Osteoblast (primary cell): ENCODE measurements around the gene HS2ST1. TPM values are rescaled to one million over a fixed set of nuclear protein-coding genes. Genes with fewer than 3 reads are reported as not detected.

Experiments
- DNase-seq: peaks from one replicate; pipeline ENCODE4 v3.0.0; 2011; ENCODE audit warnings: low spot score, mixed read lengths; ENCODE audit not compliant: insufficient read length; ENCODE audit errors: missing footprints
- H2AFZ ChIP-seq: 2 replicates; pipeline ENCODE4 v1.6.0; 2011; ENCODE audit warnings: mild to moderate bottlenecking, low read length
- H3K27ac ChIP-seq: 2 replicates; pipeline ENCODE4 v1.5.1; 2011; ENCODE audit warnings: mild to moderate bottlenecking, low read depth, low read length, moderate library complexity
- H3K27me3 ChIP-seq: 2 replicates; pipeline ENCODE4 v1.6.0; 2012; ENCODE audit warnings: mild to moderate bottlenecking, control low read depth, inconsistent platforms, low read length, moderate library complexity; ENCODE audit not compliant: insufficient read depth
- H3K36me3 ChIP-seq: 2 replicates; pipeline ENCODE4 v1.5.1; 2011; ENCODE audit warnings: mild to moderate bottlenecking, low read length, control low read depth, moderate library complexity; ENCODE audit not compliant: insufficient read depth
- H3K4me1 ChIP-seq: 2 replicates; pipeline ENCODE4 v1.5.1; 2011; ENCODE audit warnings: mild to moderate bottlenecking, low read length, control low read depth, moderate library complexity; ENCODE audit not compliant: insufficient read depth
- H3K4me2 ChIP-seq: 2 replicates; pipeline ENCODE4 v1.6.0; 2011; ENCODE audit warnings: mild to moderate bottlenecking, low read length; ENCODE audit not compliant: insufficient read depth
- H3K4me3 ChIP-seq: fragments of 200-600 bp; sonication (generic); 3 replicates; pipeline ENCODE4 v1.5.1; 2012; ENCODE audit warnings: mild to moderate bottlenecking, low read length, inconsistent platforms; ENCODE audit not compliant: insufficient read depth
- H3K79me2 ChIP-seq: 2 replicates; pipeline ENCODE4 v1.6.0; 2012; ENCODE audit warnings: mild to moderate bottlenecking, low read length, control low read depth, inconsistent platforms; ENCODE audit not compliant: insufficient read depth
- H3K9me3 ChIP-seq: 2 replicates; pipeline ENCODE4 v1.5.1; 2011; ENCODE audit warnings: low read depth, low read length, control low read depth
- H4K20me1 ChIP-seq: 2 replicates; pipeline ENCODE4 v1.6.0; 2012; ENCODE audit warnings: mild to moderate bottlenecking, low read length, control low read depth; ENCODE audit not compliant: insufficient read depth
- CTCF ChIP-seq: IDR thresholded peaks from 2 replicates; pipeline ENCODE4 v1.5.1; 2011; ENCODE audit warnings: mild to moderate bottlenecking, low read depth, low read length, moderate library complexity; ENCODE audit errors: extremely low read depth
- total RNA-seq: library from RNA; depleted of rRNA; stranded (reverse); fragments of >200 nt; gene quantifications from 2 replicates; pipeline ENCODE4 v1.2.3, GENCODE V29; 2012

Gene HS2ST1
- total RNA-seq, 1 donor = 20.3 TPM

GRCh38 chr1:86926883-86927282 is 12.4 kb downstream of the HS2ST1 start:
- no peak overlapping the region for H3K4me2 ChIP-seq
- H3K27me3 ChIP-seq = no peaks in the 10 kb centered on the region
- TF ChIP-seq CTCF = no peak
- no peak overlapping the region for H3K27ac ChIP-seq
- no peaks in the 10 kb centered on the region for H3K4me1 ChIP-seq
- no peaks in the 10 kb centered on the region for H3K9me3 ChIP-seq
- H3K4me3 ChIP-seq = no peak overlapping the region
- H3K36me3 ChIP-seq = no peaks in the 10 kb centered on the region
- no peak overlapping the region for H2AFZ ChIP-seq
- H4K20me1 ChIP-seq = peaks cover 2% of the 10 kb centered on the region
- DNase-seq = no peak
- peaks cover 44% of the 10 kb centered on the region for H3K79me2 ChIP-seq

GRCh38 chr1:86928819-86929218 is 14.4 kb downstream of the HS2ST1 start:
- no peaks in the 10 kb centered on the region for H3K9me3 ChIP-seq
- no peak overlapping the region for H3K4me3 ChIP-seq
- H3K27ac ChIP-seq = no peak overlapping the region
- no peak for TF ChIP-seq CTCF
- peaks cover 2% of the 10 kb centered on the region for H4K20me1 ChIP-seq
- no peak overlapping the region for H2AFZ ChIP-seq
- H3K36me3 ChIP-seq = no peaks in the 10 kb centered on the region
- H3K4me2 ChIP-seq = no peak overlapping the region
- peaks cover 49% of the 10 kb centered on the region for H3K79me2 ChIP-seq
- no peak for DNase-seq
- H3K27me3 ChIP-seq = no peaks in the 10 kb centered on the region
- no peaks in the 10 kb centered on the region for H3K4me1 ChIP-seq

- H2AFZ ChIP-seq = no peak overlapping the region
- H3K4me1 ChIP-seq = no peaks in the 10 kb centered on the region
- DNase-seq = no peak
- no peak overlapping the region for H3K4me3 ChIP-seq
- H4K20me1 ChIP-seq = peaks cover 7% of the 10 kb centered on the region
- H3K27ac ChIP-seq = no peak overlapping the region
- no peak for TF ChIP-seq CTCF
- peaks cover 28% of the 10 kb centered on the region for H3K79me2 ChIP-seq
- H3K36me3 ChIP-seq = no peaks in the 10 kb centered on the region
- H3K9me3 ChIP-seq = no peaks in the 10 kb centered on the region
- no peak overlapping the region for H3K4me2 ChIP-seq
- H3K27me3 ChIP-seq = no peaks in the 10 kb centered on the region
Observed at GRCh38 chr1:86933051-86933450, 18.6 kb downstream of the HS2ST1 start.

GRCh38 chr1:86933562-86934377 is 19.3 kb downstream of the HS2ST1 start:
- no peak for TF ChIP-seq CTCF
- Histone ChIP-seq H3K4me2 (no peak overlapping the region), H3K27ac (no peak overlapping the region), H3K27me3 (no peaks in the 10 kb centered on the region), H3K4me3 (no peak overlapping the region), H3K9me3 (no peaks in the 10 kb centered on the region), H3K36me3 (no peaks in the 10 kb centered on the region), H2AFZ (peak overlapping the region; percentile 57), H4K20me1 (peaks cover 7% of the 10 kb centered on the region), H3K79me2 (peaks cover 28% of the 10 kb centered on the region), H3K4me1 (no peaks in the 10 kb centered on the region)
- DNase-seq = no peak
